Astrocyte (in vitro differentiated cells and primary cell): ENCODE data around the gene INKA2.

Source experiments
- EZH2 ChIP-seq: IDR thresholded peaks from 2 replicates; pipeline ENCODE4 v1.6.1; 2012; ENCODE audit warnings: mild to moderate bottlenecking, low read length, inconsistent platforms; ENCODE audit not compliant: insufficient read depth
- TF ChIP-seq, protein P1 (sequence below): IDR thresholded peaks from 2 replicates; pipeline ENCODE4 v1.5.1; 2011; ENCODE audit warnings: low read depth, mild to moderate bottlenecking, inconsistent platforms, low read length, moderate library complexity; ENCODE audit not compliant: insufficient read depth

DNA sequence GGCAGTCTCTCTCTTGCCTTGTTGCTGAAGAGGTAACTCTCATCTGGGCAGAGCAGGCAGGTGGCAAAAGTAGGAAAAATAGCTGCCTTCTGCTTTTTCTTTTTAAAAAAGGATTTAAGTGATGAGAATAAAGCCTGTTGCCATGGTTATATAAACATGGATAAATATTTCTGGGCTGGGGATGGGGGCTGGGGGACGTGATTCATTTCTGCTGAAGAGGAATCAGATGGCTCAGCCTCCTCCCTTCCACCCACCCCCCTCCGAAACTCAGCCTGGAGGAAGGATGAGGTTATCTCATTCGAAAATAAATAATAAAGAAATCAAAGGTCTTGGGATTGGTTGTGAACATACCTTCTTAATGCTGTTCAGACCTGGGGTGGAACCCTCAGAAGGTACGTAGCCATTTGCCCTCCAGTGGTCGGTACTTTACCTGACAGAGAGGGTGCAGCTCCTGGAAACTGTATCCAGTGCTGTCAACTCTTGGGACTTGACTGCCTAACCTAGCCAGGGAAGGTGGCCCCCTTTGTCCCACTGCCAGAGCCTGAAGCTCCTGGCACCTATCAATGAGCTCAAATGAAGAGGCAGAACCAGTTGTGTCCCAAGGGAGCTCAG, 3.8 kb upstream of the INKA2 start:
- no peak for TF ChIP-seq EZH2
- TF ChIP-seq, protein P1, sequence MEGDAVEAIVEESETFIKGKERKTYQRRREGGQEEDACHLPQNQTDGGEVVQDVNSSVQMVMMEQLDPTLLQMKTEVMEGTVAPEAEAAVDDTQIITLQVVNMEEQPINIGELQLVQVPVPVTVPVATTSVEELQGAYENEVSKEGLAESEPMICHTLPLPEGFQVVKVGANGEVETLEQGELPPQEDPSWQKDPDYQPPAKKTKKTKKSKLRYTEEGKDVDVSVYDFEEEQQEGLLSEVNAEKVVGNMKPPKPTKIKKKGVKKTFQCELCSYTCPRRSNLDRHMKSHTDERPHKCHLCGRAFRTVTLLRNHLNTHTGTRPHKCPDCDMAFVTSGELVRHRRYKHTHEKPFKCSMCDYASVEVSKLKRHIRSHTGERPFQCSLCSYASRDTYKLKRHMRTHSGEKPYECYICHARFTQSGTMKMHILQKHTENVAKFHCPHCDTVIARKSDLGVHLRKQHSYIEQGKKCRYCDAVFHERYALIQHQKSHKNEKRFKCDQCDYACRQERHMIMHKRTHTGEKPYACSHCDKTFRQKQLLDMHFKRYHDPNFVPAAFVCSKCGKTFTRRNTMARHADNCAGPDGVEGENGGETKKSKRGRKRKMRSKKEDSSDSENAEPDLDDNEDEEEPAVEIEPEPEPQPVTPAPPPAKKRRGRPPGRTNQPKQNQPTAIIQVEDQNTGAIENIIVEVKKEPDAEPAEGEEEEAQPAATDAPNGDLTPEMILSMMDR = no peak
